SK-N-SH treated with all-trans-retinoic acid at 6 μM for 48 hours (cell line): ENCODE results near the gene AFG3L2.
A peak's percentile ranks its signal among the peaks of the same experiment; 100 is the strongest.

Source experiments
- ATAC-seq: fragments of 200-7000 bp; cut with Tn5 transposase; 3 replicates; pipeline ENCODE4 v1.9.1; 2020; ENCODE audit warnings: mild to moderate bottlenecking, moderate library complexity
- ARNTL ChIP-seq: fragments of 450-650 bp; formaldehyde crosslinking; IDR thresholded peaks from 2 replicates; pipeline ENCODE4 v1.5.0; 2020; ENCODE audit warnings: low read depth, mild to moderate bottlenecking, moderate library complexity, borderline replicate concordance
- BACH2 ChIP-seq: fragments of 250-450 bp; sonication (Bioruptor Pico); IDR thresholded peaks from 2 replicates; pipeline ENCODE4 v1.9.0; 2021; ENCODE audit warnings: mild to moderate bottlenecking, borderline replicate concordance
- CSDC2 ChIP-seq: fragments of 250-450 bp; sonication (Bioruptor Pico); IDR thresholded peaks from 2 replicates; pipeline ENCODE4 v1.5.0; 2020; ENCODE audit warnings: mild to moderate bottlenecking, moderate library complexity
- ESRRG ChIP-seq: fragments of 250-450 bp; sonication (Bioruptor Pico); IDR thresholded peaks from 2 replicates; pipeline ENCODE4 v1.6.1; 2021; ENCODE audit warnings: mild to moderate bottlenecking
- GLIS3 ChIP-seq: fragments of 250-450 bp; sonication (Bioruptor Pico); IDR thresholded peaks from 2 replicates; pipeline ENCODE4 v1.5.0; 2020; ENCODE audit warnings: mild to moderate bottlenecking, moderate library complexity
- ISL1 ChIP-seq: fragments of 250-450 bp; sonication (Bioruptor Pico); IDR thresholded peaks from 2 replicates; pipeline ENCODE4 v2.1.2; 2022; ENCODE audit warnings: mild to moderate bottlenecking, moderate library complexity
- OSR1 ChIP-seq: fragments of 250-450 bp; sonication (Bioruptor Pico); IDR thresholded peaks from 2 replicates; pipeline ENCODE4 v1.8.0; 2022; ENCODE audit warnings: moderate library complexity, mild to moderate bottlenecking, inconsistent platforms
- PPARA ChIP-seq: fragments of 250-450 bp; sonication (Bioruptor Pico); IDR thresholded peaks from 2 replicates; pipeline ENCODE4 v1.5.0; 2020; ENCODE audit warnings: mild to moderate bottlenecking, borderline replicate concordance
- RARB ChIP-seq: fragments of 250-450 bp; sonication (Bioruptor Pico); IDR thresholded peaks from 2 replicates; pipeline ENCODE4 v1.8.0; 2021; ENCODE audit warnings: mild to moderate bottlenecking, moderate library complexity
- SNAI2 ChIP-seq: fragments of 250-450 bp; sonication (Bioruptor Pico); IDR thresholded peaks from 2 replicates; pipeline ENCODE4 v1.5.0; 2020; ENCODE audit warnings: mild to moderate bottlenecking, moderate library complexity
- TCF4 ChIP-seq: fragments of 250-450 bp; sonication (Bioruptor Pico); IDR thresholded peaks from 2 replicates; pipeline ENCODE4 v1.8.0; 2021; ENCODE audit warnings: mild to moderate bottlenecking, moderate library complexity, borderline replicate concordance
- TOX ChIP-seq: fragments of 250-450 bp; sonication (Bioruptor Pico); IDR thresholded peaks from 2 replicates; pipeline ENCODE4 v1.8.0; 2021; ENCODE audit warnings: mild to moderate bottlenecking, moderate library complexity, borderline replicate concordance
- ZC3H10 ChIP-seq: fragments of 250-450 bp; sonication (Bioruptor Pico); IDR thresholded peaks from 2 replicates; pipeline ENCODE4 v1.5.1; 2021; ENCODE audit warnings: mild to moderate bottlenecking, moderate library complexity
- ZFP3 ChIP-seq: fragments of 250-450 bp; sonication (Bioruptor Pico); IDR thresholded peaks from 2 replicates; pipeline ENCODE4 v1.5.0; 2020; ENCODE audit warnings: mild to moderate bottlenecking, moderate library complexity
- ZFP30 ChIP-seq: fragments of 450-650 bp; formaldehyde crosslinking; IDR thresholded peaks from 2 replicates; pipeline ENCODE4 v1.5.0; 2022; ENCODE audit warnings: mild to moderate bottlenecking, moderate library complexity
- ZNF565 ChIP-seq: fragments of 450-650 bp; formaldehyde crosslinking; conservative IDR thresholded peaks from 2 replicates; pipeline ENCODE4 v1.5.0; 2020; ENCODE audit warnings: low read depth, mild to moderate bottlenecking, moderate library complexity
- ZNF70 ChIP-seq: fragments of 450-650 bp; formaldehyde crosslinking; IDR thresholded peaks from 2 replicates; pipeline ENCODE4 v1.5.0; 2020; ENCODE audit warnings: mild to moderate bottlenecking, moderate library complexity
- ZNF8 ChIP-seq: fragments of 450-650 bp; formaldehyde crosslinking; IDR thresholded peaks from 2 replicates; pipeline ENCODE4 v1.5.0; 2020; ENCODE audit warnings: mild to moderate bottlenecking, moderate library complexity
- TF ChIP-seq, protein P1 (sequence below): fragments of 250-450 bp; sonication (Bioruptor Pico); IDR thresholded peaks from 2 replicates; pipeline ENCODE4 v1.5.1; 2021; ENCODE audit warnings: mild to moderate bottlenecking, moderate library complexity
- TF ChIP-seq, protein P2 (sequence below): fragments of 250-450 bp; sonication (Bioruptor Pico); IDR thresholded peaks from 2 replicates; pipeline ENCODE4 v1.8.0; 2021; ENCODE audit warnings: low read depth, mild to moderate bottlenecking, moderate library complexity, borderline replicate concordance
- TF ChIP-seq, protein P3 (sequence below): fragments of 250-450 bp; sonication (Bioruptor Pico); IDR thresholded peaks from 2 replicates; pipeline ENCODE4 v1.5.1; 2020; ENCODE audit warnings: low read depth, mild to moderate bottlenecking, moderate library complexity

The AFG3L2 gene

DNA sequence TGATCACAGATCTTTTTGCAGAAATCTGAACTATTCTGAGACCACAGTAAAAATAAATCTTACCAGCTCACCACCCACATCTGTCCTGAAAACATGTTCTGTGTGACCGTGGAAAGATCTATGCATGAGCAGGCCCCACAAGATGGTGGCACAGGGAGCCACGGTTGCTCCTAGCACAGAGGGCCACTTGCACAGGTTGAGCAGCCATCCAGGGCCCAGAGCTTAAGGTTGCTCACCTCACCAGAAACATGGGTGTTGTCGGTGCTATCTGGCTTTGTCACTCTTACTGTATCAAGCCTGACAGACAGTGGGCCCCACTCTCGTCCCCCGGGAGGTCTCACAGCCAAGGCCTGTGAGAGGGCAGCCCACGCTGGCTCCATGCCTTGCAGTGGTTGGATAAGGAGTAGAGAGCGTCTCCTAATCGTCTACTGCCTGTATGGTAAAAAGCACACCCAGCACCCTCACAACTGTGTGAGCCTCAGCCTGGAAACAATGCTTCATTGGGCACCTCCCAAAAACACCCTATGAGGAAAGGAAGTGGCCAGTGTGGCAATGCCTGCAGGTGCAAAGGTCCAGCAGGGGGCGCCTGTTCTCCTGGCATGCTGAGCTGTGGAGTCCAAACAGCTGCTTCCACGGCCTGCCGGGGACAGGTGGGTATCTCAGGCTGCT, 49.4 kb downstream of the AFG3L2 start:
- peak; percentile 91 for ATAC-seq
- no peak for TF ChIP-seq TOX
- TF ChIP-seq ZFP3 (CRISPR knock-in tag) = no peak
- TF ChIP-seq, protein P1, sequence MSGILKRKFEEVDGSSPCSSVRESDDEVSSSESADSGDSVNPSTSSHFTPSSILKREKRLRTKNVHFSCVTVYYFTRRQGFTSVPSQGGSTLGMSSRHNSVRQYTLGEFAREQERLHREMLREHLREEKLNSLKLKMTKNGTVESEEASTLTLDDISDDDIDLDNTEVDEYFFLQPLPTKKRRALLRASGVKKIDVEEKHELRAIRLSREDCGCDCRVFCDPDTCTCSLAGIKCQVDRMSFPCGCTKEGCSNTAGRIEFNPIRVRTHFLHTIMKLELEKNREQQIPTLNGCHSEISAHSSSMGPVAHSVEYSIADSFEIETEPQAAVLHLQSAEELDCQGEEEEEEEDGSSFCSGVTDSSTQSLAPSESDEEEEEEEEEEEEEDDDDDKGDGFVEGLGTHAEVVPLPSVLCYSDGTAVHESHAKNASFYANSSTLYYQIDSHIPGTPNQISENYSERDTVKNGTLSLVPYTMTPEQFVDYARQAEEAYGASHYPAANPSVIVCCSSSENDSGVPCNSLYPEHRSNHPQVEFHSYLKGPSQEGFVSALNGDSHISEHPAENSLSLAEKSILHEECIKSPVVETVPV = no peak
- TF ChIP-seq OSR1 (CRISPR knock-in tag) = no peak
- TF ChIP-seq ESRRG (CRISPR knock-in tag) = no peak
- TF ChIP-seq BACH2 (CRISPR knock-in tag) = no peak
- TF ChIP-seq, protein P2, sequence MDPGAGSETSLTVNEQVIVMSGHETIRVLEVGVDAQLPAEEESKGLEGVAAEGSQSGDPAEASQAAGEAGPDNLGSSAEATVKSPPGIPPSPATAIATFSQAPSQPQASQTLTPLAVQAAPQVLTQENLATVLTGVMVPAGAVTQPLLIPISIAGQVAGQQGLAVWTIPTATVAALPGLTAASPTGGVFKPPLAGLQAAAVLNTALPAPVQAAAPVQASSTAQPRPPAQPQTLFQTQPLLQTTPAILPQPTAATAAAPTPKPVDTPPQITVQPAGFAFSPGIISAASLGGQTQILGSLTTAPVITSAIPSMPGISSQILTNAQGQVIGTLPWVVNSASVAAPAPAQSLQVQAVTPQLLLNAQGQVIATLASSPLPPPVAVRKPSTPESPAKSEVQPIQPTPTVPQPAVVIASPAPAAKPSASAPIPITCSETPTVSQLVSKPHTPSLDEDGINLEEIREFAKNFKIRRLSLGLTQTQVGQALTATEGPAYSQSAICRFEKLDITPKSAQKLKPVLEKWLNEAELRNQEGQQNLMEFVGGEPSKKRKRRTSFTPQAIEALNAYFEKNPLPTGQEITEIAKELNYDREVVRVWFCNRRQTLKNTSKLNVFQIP (CRISPR knock-in tag) = no peak
- TF ChIP-seq RARB = no peak

DNA sequence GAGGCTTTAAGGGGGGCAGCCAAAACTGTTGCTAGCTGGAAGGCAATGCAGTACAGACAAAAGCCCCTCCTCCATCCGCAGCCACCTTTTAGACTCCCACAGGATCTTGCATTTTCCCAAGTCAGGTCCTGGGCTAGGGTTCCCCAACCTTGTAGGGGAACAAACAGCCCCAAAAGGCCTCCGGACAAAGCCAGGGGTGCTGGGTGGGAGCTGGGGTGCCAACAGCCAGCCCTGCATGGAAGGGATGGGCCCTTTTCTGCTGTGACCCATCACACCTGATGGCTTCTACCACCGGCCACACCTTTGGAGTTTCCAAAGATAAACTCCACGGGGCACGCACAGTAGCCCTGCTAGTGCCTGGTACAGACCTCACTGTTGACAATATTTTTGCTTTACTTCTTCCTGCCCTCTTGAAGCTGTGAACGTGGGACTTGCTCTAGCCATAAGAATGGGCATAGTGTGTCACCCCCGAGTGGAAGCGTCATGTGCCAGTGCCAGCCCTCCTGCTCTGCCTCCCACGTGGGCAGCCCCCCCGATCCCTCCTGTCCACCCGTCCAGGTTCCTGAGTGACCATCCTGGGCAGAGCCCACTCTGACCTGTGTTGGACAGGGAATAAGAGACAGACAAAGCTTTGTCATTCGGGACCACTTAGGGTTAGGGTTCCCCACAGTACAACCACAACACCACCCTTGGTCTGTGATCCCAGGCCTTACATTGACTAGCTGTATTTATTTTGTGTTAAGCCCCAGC, 50.1 kb downstream of the AFG3L2 start:
- peak; percentile 7; the same call in 2 of the 3 replicates for ATAC-seq

DNA sequence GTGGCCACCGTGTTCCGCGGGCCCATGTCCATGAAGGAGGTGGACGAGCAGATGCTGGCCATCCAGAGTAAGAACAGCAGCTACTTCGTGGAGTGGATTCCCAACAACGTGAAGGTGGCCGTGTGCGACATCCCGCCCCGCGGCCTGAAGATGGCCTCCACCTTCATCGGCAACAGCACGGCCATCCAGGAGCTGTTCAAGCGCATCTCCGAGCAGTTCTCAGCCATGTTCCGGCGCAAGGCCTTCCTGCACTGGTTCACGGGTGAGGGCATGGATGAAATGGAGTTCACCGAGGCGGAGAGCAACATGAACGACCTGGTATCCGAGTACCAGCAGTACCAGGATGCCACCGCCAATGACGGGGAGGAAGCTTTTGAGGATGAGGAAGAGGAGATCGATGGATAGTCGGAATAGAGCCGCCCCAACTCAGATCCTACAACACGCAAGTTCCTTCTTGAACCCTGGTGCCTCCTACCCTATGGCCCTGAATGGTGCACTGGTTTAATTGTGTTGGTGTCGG, 51.2 kb downstream of the AFG3L2 start:
- no peak for ATAC-seq
- TF ChIP-seq ESRRG (CRISPR knock-in tag) (no peak), ISL1 (CRISPR knock-in tag) (no peak), CSDC2 (no peak), ZFP3 (CRISPR knock-in tag) (no peak), SNAI2 (CRISPR knock-in tag) (no peak), ZNF70 (no peak), ZNF565 (CRISPR knock-in tag) (no peak), BACH2 (CRISPR knock-in tag) (no peak), TCF4 (CRISPR knock-in tag) (no peak), ZNF8 (CRISPR knock-in tag) (no peak)
- TF ChIP-seq, protein P3, sequence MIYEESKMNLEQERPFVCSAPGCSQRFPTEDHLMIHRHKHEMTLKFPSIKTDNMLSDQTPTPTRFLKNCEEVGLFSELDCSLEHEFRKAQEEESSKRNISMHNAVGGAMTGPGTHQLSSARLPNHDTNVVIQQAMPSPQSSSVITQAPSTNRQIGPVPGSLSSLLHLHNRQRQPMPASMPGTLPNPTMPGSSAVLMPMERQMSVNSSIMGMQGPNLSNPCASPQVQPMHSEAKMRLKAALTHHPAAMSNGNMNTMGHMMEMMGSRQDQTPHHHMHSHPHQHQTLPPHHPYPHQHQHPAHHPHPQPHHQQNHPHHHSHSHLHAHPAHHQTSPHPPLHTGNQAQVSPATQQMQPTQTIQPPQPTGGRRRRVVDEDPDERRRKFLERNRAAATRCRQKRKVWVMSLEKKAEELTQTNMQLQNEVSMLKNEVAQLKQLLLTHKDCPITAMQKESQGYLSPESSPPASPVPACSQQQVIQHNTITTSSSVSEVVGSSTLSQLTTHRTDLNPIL (CRISPR knock-in tag) = no peak
- TF ChIP-seq, protein P1 = no peak
- TF ChIP-seq, protein P2 (CRISPR knock-in tag) = no peak

More for the DNA sequence above, 50.1 kb downstream of the AFG3L2 start:
- TF ChIP-seq OSR1 (CRISPR knock-in tag) = no peak
- no peak for TF ChIP-seq TCF4 (CRISPR knock-in tag)
- TF ChIP-seq ZFP30 (CRISPR knock-in tag) = no peak
- no peak for TF ChIP-seq PPARA (CRISPR knock-in tag)
- no peak for TF ChIP-seq TOX
- no peak for TF ChIP-seq ZNF8 (CRISPR knock-in tag)
- no peak for TF ChIP-seq ZC3H10 (CRISPR knock-in tag)
- TF ChIP-seq, protein P2 (CRISPR knock-in tag) = no peak
- no peak for TF ChIP-seq CSDC2
- no peak for TF ChIP-seq ZNF565 (CRISPR knock-in tag)
- TF ChIP-seq ISL1 (CRISPR knock-in tag) = no peak
- no peak for TF ChIP-seq RARB
- TF ChIP-seq ARNTL (CRISPR knock-in tag) = no peak
- TF ChIP-seq, protein P1 = no peak
- TF ChIP-seq GLIS3 (CRISPR knock-in tag) = no peak
- TF ChIP-seq ESRRG (CRISPR knock-in tag) = no peak
- TF ChIP-seq BACH2 (CRISPR knock-in tag) = no peak
- no peak for TF ChIP-seq ZNF70
